Stomach (tissue), 4 donors: ENCODE measurements around the gene JPH3.

Source experiments
- POLR2A ChIP-seq, 4 donors: fragments of 450-650 bp; IDR thresholded peaks; one replicate each; pipeline ENCODE4 v1.6.1; 2016; ENCODE audit warnings: antibody characterized with exemption in 4 of 4, control low read depth in 2 of 4, mild to moderate bottlenecking in 1 of 4, moderate library complexity in 1 of 4
- POLR2AphosphoS5 ChIP-seq, 3 donors: sonication (generic); formaldehyde crosslinking; IDR thresholded peaks; one replicate each; pipeline ENCODE4 v1.6.1; 2016; ENCODE audit warnings: antibody characterized with exemption in 3 of 3
- TF ChIP-seq, protein P1 (sequence below), 7 experiments: fragments of 450-650 bp in 4 of 7; fragments of 200-600 bp in 3 of 7; sonication (generic) in 3 of 7; IDR thresholded peaks; one replicate each; pipeline ENCODE4 v1.5.1; 2016 to 2019; ENCODE audit warnings: antibody characterized with exemption in 7 of 7, control low read depth in 2 of 7, mild to moderate bottlenecking in 1 of 7

DNA sequence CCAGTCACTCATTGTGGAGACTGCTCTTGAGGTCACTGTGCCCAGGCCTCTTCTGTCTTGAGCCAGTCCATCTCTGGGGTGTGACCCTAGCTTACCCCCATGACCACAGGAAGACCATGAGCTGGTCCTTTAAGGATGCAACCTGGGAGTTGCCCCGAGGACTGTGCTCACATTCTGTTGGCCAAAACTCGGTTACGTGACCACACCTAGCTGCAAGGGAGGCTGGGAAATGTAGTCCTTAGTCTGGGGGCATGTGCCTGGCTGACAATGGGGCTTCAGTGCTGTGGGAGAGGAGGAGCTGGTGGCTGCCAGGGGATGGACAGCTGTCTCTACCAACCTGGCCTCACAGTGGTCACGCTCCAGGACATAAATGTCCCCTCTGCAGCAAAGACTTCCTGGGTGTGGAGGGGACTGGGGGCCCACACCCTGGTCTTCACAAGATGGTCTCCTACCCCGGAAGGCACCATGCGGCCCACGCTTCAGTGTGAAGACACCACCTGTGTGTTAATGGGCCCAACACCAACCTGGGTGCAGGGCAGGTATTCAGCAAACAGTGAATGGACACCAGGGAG, 55.4 kb downstream of the JPH3 start:
- TF ChIP-seq POLR2AphosphoS5 (IDR thresholded peaks at IDR 0.05) (no peak), POLR2A (IDR thresholded peaks at IDR 0.05) (no peak)
- TF ChIP-seq, protein P1, sequence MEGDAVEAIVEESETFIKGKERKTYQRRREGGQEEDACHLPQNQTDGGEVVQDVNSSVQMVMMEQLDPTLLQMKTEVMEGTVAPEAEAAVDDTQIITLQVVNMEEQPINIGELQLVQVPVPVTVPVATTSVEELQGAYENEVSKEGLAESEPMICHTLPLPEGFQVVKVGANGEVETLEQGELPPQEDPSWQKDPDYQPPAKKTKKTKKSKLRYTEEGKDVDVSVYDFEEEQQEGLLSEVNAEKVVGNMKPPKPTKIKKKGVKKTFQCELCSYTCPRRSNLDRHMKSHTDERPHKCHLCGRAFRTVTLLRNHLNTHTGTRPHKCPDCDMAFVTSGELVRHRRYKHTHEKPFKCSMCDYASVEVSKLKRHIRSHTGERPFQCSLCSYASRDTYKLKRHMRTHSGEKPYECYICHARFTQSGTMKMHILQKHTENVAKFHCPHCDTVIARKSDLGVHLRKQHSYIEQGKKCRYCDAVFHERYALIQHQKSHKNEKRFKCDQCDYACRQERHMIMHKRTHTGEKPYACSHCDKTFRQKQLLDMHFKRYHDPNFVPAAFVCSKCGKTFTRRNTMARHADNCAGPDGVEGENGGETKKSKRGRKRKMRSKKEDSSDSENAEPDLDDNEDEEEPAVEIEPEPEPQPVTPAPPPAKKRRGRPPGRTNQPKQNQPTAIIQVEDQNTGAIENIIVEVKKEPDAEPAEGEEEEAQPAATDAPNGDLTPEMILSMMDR (IDR thresholded peaks at IDR 0.05) = no peak
